ENCODE results near the gene WDR36.

DNA sequence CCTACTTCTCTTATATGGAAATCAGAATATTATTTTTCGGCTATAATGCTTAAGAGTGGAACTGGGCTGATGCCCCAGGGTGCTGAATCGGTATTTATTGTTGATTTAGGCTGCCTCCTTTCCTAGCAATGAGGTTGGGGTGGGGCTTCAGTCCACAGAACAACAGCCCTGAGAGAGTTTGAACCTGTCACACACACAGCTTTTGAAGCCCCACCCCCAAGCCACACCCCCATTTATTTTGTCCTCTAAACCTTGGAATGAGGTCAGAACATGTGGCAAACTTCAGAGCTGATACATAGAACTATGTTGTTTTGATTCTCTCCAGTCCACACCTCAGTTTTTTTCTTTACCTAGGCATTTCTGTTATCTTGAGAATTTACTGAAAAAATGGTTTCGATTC, 80.4 kb downstream of the WDR36 start:
- TF ChIP-seq CTCF (IDR thresholded peaks at IDR 0.05) (no peak), POLR2A (IDR thresholded peaks at IDR 0.05) (no peak)

Data from stomach (tissue), 4 donors.